ENCODE data around the gene PNKD. TPM values are rescaled to one million over a fixed set of nuclear protein-coding genes. Genes with fewer than 3 reads are reported as not detected.

PNKD gene
- total RNA-seq, 1 experiment from 2014 or later = 58.1 TPM

DNA sequence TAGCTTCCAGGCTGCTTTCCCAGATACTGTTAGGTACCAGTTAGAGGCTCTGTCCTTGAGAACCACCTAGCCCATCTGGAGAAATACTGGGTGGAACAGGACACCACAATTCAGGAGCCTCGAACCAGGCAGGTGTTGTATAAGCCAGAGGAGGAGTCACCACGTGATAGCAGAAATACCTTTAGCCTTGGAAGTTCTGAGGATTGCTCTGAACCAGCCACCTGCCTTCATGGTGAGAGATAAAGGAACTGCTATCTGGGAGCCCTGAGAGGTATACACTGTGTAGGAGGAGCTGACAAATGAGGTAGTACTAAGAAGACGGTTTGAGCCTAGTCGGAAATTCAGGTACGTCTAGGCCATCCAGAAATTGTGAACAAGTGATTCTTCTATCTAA lies 17.1 kb upstream of the PNKD start:
- ATAC-seq (no peak), DNase-seq (ENCODE audit: low read depth, low spot score) (no peak)
- no peak overlapping the region for H2AFZ ChIP-seq (ENCODE audit: low read depth, low read length, poor library complexity, severe bottlenecking)
- TF ChIP-seq POLR2AphosphoS5 (IDR thresholded peaks at IDR 0.05; ENCODE audit: low read depth, low read length) = no peak
- no peak for TF ChIP-seq CBX3 (IDR thresholded peaks at IDR 0.05; ENCODE audit: low read depth)
- no peak for TF ChIP-seq ZNF274 (IDR thresholded peaks at IDR 0.05; ENCODE audit: low read depth, low read length)
- TF ChIP-seq, protein P1, sequence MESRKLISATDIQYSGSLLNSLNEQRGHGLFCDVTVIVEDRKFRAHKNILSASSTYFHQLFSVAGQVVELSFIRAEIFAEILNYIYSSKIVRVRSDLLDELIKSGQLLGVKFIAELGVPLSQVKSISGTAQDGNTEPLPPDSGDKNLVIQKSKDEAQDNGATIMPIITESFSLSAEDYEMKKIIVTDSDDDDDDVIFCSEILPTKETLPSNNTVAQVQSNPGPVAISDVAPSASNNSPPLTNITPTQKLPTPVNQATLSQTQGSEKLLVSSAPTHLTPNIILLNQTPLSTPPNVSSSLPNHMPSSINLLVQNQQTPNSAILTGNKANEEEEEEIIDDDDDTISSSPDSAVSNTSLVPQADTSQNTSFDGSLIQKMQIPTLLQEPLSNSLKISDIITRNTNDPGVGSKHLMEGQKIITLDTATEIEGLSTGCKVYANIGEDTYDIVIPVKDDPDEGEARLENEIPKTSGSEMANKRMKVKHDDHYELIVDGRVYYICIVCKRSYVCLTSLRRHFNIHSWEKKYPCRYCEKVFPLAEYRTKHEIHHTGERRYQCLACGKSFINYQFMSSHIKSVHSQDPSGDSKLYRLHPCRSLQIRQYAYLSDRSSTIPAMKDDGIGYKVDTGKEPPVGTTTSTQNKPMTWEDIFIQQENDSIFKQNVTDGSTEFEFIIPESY (IDR thresholded peaks at IDR 0.05; ENCODE audit: extremely low read depth, insufficient replicate concordance, low read length) = no peak
- TF ChIP-seq JUND (IDR thresholded peaks at IDR 0.05) = no peak
- no peak for TF ChIP-seq ELF1 (IDR thresholded peaks at IDR 0.05; ENCODE audit: borderline replicate concordance, low read depth)
- TF ChIP-seq, protein P2, sequence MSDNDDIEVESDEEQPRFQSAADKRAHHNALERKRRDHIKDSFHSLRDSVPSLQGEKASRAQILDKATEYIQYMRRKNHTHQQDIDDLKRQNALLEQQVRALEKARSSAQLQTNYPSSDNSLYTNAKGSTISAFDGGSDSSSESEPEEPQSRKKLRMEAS (IDR thresholded peaks at IDR 0.05) = no peak
- TF ChIP-seq, protein P3, sequence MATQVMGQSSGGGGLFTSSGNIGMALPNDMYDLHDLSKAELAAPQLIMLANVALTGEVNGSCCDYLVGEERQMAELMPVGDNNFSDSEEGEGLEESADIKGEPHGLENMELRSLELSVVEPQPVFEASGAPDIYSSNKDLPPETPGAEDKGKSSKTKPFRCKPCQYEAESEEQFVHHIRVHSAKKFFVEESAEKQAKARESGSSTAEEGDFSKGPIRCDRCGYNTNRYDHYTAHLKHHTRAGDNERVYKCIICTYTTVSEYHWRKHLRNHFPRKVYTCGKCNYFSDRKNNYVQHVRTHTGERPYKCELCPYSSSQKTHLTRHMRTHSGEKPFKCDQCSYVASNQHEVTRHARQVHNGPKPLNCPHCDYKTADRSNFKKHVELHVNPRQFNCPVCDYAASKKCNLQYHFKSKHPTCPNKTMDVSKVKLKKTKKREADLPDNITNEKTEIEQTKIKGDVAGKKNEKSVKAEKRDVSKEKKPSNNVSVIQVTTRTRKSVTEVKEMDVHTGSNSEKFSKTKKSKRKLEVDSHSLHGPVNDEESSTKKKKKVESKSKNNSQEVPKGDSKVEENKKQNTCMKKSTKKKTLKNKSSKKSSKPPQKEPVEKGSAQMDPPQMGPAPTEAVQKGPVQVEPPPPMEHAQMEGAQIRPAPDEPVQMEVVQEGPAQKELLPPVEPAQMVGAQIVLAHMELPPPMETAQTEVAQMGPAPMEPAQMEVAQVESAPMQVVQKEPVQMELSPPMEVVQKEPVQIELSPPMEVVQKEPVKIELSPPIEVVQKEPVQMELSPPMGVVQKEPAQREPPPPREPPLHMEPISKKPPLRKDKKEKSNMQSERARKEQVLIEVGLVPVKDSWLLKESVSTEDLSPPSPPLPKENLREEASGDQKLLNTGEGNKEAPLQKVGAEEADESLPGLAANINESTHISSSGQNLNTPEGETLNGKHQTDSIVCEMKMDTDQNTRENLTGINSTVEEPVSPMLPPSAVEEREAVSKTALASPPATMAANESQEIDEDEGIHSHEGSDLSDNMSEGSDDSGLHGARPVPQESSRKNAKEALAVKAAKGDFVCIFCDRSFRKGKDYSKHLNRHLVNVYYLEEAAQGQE (IDR thresholded peaks at IDR 0.05; ENCODE audit: low read depth) = no peak
- TF ChIP-seq YY1 (IDR thresholded peaks at IDR 0.05; ENCODE audit: extremely low read depth, insufficient replicate concordance, low read depth, low read length) = no peak
- no peak for TF ChIP-seq EZH2phosphoT487 (IDR thresholded peaks at IDR 0.05; ENCODE audit: borderline replicate concordance)
- no peak for TF ChIP-seq TCF7L2 (IDR thresholded peaks at IDR 0.05; ENCODE audit: borderline replicate concordance, extremely low read depth, insufficient read depth, insufficient read length)
- no peak for TF ChIP-seq EGR1 (IDR thresholded peaks at IDR 0.05; ENCODE audit: low read depth)
- no peak for TF ChIP-seq POLR2A (IDR thresholded peaks at IDR 0.05; ENCODE audit: borderline replicate concordance, extremely low read depth, insufficient read depth, insufficient read length)
- TF ChIP-seq, protein P4, sequence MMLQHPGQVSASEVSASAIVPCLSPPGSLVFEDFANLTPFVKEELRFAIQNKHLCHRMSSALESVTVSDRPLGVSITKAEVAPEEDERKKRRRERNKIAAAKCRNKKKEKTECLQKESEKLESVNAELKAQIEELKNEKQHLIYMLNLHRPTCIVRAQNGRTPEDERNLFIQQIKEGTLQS (IDR thresholded peaks at IDR 0.05) = no peak
- no peaks in the 10 kb centered on the region for H3K27me3 ChIP-seq (ENCODE audit: insufficient read depth, low read length)
- no peaks in the 10 kb centered on the region; a peak in 1 of 4 replicates for H3K4me1 ChIP-seq (ENCODE audit: control insufficient read depth in 1 of 2, insufficient read depth in 2 of 2, low read length in 2 of 2)
- no TSS peak for BruUV-seq (replicated peaks)
- H3K36me3 ChIP-seq (ENCODE audit: control insufficient read depth in 1 of 2, insufficient read depth in 2 of 2, low read length in 2 of 2) = peaks cover 40 to 57% of the 10 kb centered on the region in 2 experiments; a peak in 3 of 4 replicates
- H3K27ac ChIP-seq (ENCODE audit: low read depth, low read length) = no peak overlapping the region
- no peaks in the 10 kb centered on the region for H4K20me1 ChIP-seq (ENCODE audit: insufficient read depth)
- H3K9me3 ChIP-seq (ENCODE audit: control insufficient read depth in 1 of 2, insufficient read depth in 1 of 2, low read depth in 1 of 2, low read length in 2 of 2) = no peaks in the 10 kb centered on the region
- intact Hi-C loops (cut with micrococcal nuclease) = no loop called here
- H3K4me3 ChIP-seq (replicated peaks in 1 of 2; ENCODE audit: low read depth in 1 of 2, low read length in 2 of 2) = no peak overlapping the region
- H3K9me2 ChIP-seq (ENCODE audit: insufficient read depth) = no peaks in the 10 kb centered on the region
- no peaks in the 10 kb centered on the region for H3K79me2 ChIP-seq (ENCODE audit: insufficient read depth, low read length)
- H3K4me2 ChIP-seq (ENCODE audit: low read length) = no peak overlapping the region
- ChIA-PET CTCF (interaction anchor here (0.9 kb wide), 1 partner anchor 9 kb away, joined by 3 read pairs; no protein-coding TSS in a partner anchor), POLR2A (no interaction called here), RAD21 (ENCODE audit: low non-redundant PET in 1 of 2, low total read pairs in 2 of 2, uncharacterized antibody in 2 of 2, unreplicated experiment in 2 of 2) (no interaction called here)
- no peak overlapping the region for H3K9ac ChIP-seq (ENCODE audit: low read length)
